GM12878 (cell line): Measurements from ENCODE around the gene CA10. TPM values are rescaled to one million over a fixed set of nuclear protein-coding genes. Genes with fewer than 3 reads are reported as not detected.

Experiments used
- ATAC-seq: fragments of 200-7000 bp; cut with Tn5 transposase; 3 replicates; pipeline ENCODE4 v1.9.1; 2020; ENCODE audit warnings: mild to moderate bottlenecking, moderate library complexity
- BruUV-seq: library from RNA; stranded (reverse); fragments of 400-500 nt; replicated peaks from 2 replicates; lab custom pipeline; 2021; lab: Mats Ljungman, UMichigan
- CTCF ChIA-PET: fragments of 300-600 bp; sonication (Branson Sonifier 250); formaldehyde crosslinking; extraction: SDS; loops from one replicate; lab custom pipeline; 2021; ENCODE audit warnings: inconsistent platforms; lab: Yijun Ruan, JAX
- POLR2A ChIA-PET: fragments of 350-600 bp; formaldehyde crosslinking; extraction: SDS; loops from one replicate; lab custom pipeline; 2021; ENCODE audit warnings: inconsistent platforms; lab: Charles Lee
- RAD21 ChIA-PET: fragments of 300-600 bp; sonication (Branson Sonifier 250); formaldehyde crosslinking; loops from one replicate; lab custom pipeline; 2023; ENCODE audit warnings: antibody characterized with exemption; ENCODE audit not compliant: unreplicated experiment; lab: Charles Lee
- SMC1A ChIA-PET: fragments of 300-600 bp; sonication (Branson Sonifier 250); formaldehyde crosslinking; loops from one replicate; lab custom pipeline; 2023; ENCODE audit not compliant: unreplicated experiment, uncharacterized antibody; lab: Charles Lee
- DNase-seq: peaks from one replicate; pipeline ENCODE4 v3.0.0-alpha.2; 2011; ENCODE audit warnings: low read depth, low spot score
- FAIRE-seq: peaks from 3 replicates; lab custom pipeline; 2011; peaks lifted over from hg19 to GRCh38; lab: Jason Lieb, UNC
- H2AFZ ChIP-seq: 2 replicates; pipeline ENCODE4 v1.6.0; 2011; ENCODE audit warnings: low read depth, low read length, control low read depth; ENCODE audit not compliant: control insufficient read depth
- H3K27ac ChIP-seq: 2 replicates; pipeline ENCODE4 v1.5.1; 2011; ENCODE audit warnings: control low read depth; ENCODE audit not compliant: control insufficient read depth, insufficient read depth
- H3K27me3 ChIP-seq, 2 experiments: replicated peaks in 1 of 2; 2 replicates each; pipeline versions ENCODE4 v1.6.0 to v1.6.1; 2011; ENCODE audit warnings: low read length in 1 of 2; ENCODE audit not compliant: control insufficient read depth in 2 of 2, insufficient read depth in 2 of 2
- H3K36me3 ChIP-seq, 2 experiments: 2 replicates each; pipeline ENCODE4 v1.5.1; 2011; ENCODE audit warnings: low read length in 1 of 2; ENCODE audit not compliant: control insufficient read depth in 2 of 2, insufficient read depth in 2 of 2
- H3K4me1 ChIP-seq: 2 replicates; pipeline ENCODE4 v1.6.1; 2011; ENCODE audit warnings: mild to moderate bottlenecking, low read length, moderate library complexity, mixed read lengths; ENCODE audit not compliant: control insufficient read depth, insufficient read depth
- H3K4me2 ChIP-seq: 2 replicates; pipeline ENCODE4 v1.6.0; 2011; ENCODE audit warnings: control low read depth; ENCODE audit not compliant: control insufficient read depth, insufficient read depth
- H3K4me3 ChIP-seq: fragments of 200-600 bp; sonication (generic); 2 replicates; pipeline ENCODE4 v1.5.1; 2016
- H3K79me2 ChIP-seq: 2 replicates; pipeline ENCODE4 v1.6.0; 2011; ENCODE audit warnings: low read length; ENCODE audit not compliant: control insufficient read depth, insufficient read depth
- H3K9ac ChIP-seq: 2 replicates; pipeline ENCODE4 v1.8.0; 2011; ENCODE audit warnings: low read length, control low read depth, mixed read lengths; ENCODE audit not compliant: control insufficient read depth, insufficient read depth
- H3K9me3 ChIP-seq: replicated peaks from 3 replicates; pipeline ENCODE4 v1.5.1; 2011; ENCODE audit warnings: mild to moderate bottlenecking, low read length; ENCODE audit not compliant: control insufficient read depth, insufficient read depth
- H4K20me1 ChIP-seq: 2 replicates; pipeline ENCODE4 v1.6.0; 2011; ENCODE audit not compliant: control insufficient read depth, insufficient read depth
- CEBPZ ChIP-seq: fragments of 150-350 bp; IDR thresholded peaks from 2 replicates; pipeline ENCODE4 v1.6.1; 2016; ENCODE audit warnings: low read depth, low read length
- RCOR1 ChIP-seq: conservative IDR thresholded peaks from 2 replicates; pipeline ENCODE4 v1.6.1; 2012; ENCODE audit warnings: low read depth, low read length, improper control_type of control experiment
- SUPT20H ChIP-seq: IDR thresholded peaks from 2 replicates; pipeline ENCODE4 v1.6.1; 2011; ENCODE audit warnings: low read depth, mild to moderate bottlenecking, low read length, moderate library complexity, borderline replicate concordance; ENCODE audit not compliant: control insufficient read depth
- ZBTB4 ChIP-seq: fragments of 450-650 bp; formaldehyde crosslinking; IDR thresholded peaks from 2 replicates; pipeline ENCODE4 v1.4.0; 2022; ENCODE audit warnings: mild to moderate bottlenecking, moderate library complexity
- ZSCAN29 ChIP-seq: fragments of 450-650 bp; IDR thresholded peaks from 2 replicates; pipeline ENCODE4 v1.6.1; 2017; ENCODE audit warnings: mild to moderate bottlenecking, moderate library complexity
- WGBS: methylation state at CpG from one replicate; pipeline ENCODE4 v1.1.6; 2016; ENCODE audit warnings: low lambda C conversion rate; ENCODE audit not compliant: insufficient replicate concordance, insufficient coverage; ENCODE audit errors: missing lambda C conversion rate; 5-methylcytosine and 5-hydroxymethylcytosine counted together
- in situ Hi-C: fragments of 300-500 bp; cut with MboI; formaldehyde crosslinking; loops from 9 replicates; pipeline ENCODE4 v1.14.3; 2018; ENCODE audit warnings: mixed read lengths
- intact Hi-C: fragments of 100-400 bp; cut with micrococcal nuclease; formaldehyde crosslinking; loops from one replicate; pipeline ENCODE4 v1.14.2; 2022; ENCODE audit not compliant: unreplicated experiment
- polyA plus RNA-seq, 11 experiments: library from polyadenylated mRNA; depleted of rRNA in 4 of 11; unstranded in 6 of 11; stranded (reverse) in 5 of 11; fragments of >200 nt; fragmentation: Nextera tagmentation in 4 of 11; fragmentation: Illumina TruSeq in 1 of 11; extraction: Ambion mirVana in 4 of 11; extraction: Trizol in 1 of 11; gene quantifications; 1 replicate in 1 of 11; 2 replicates in 10 of 11; pipeline versions ENCODE4 v1.2.1 to v1.2.3, GENCODE V29; 2011 to 2016; ENCODE audit warnings: inconsistent platforms in 2 of 11, missing spikeins in 2 of 11, low read depth in 1 of 11
- total RNA-seq, 4 experiments: library from RNA; depleted of rRNA in 3 of 4; stranded (reverse); fragments of >200 nt in 3 of 4; fragmentation: Illumina TruSeq in 1 of 4; extraction: Trizol in 1 of 4; gene quantifications; 2 replicates each; pipeline versions ENCODE4 v1.2.1 to v1.2.3, GENCODE V29; 2013 to 2021

Gene CA10
- total and polyA plus RNA-seq, 10 of the 15 experiments (the other 5 are each of a cell fraction or from before 2014, with no cell fraction given): not detected

- intact Hi-C loops (no loop called here), in situ Hi-C loops (no loop called here)
- DNase-seq (no peak), FAIRE-seq (no peak), ATAC-seq (no peak)
- Histone ChIP-seq H3K4me3 (no peak overlapping the region), H3K27me3 (no peaks in the 10 kb centered on the region), H3K27ac (no peak overlapping the region), H3K9me3 (no peaks in the 10 kb centered on the region), H4K20me1 (no peaks in the 10 kb centered on the region), H3K4me1 (no peaks in the 10 kb centered on the region), H3K9ac (no peak overlapping the region), H2AFZ (no peak overlapping the region), H3K4me2 (no peak overlapping the region), H3K79me2 (no peaks in the 10 kb centered on the region), H3K36me3 (no peaks in the 10 kb centered on the region)
- ChIA-PET CTCF (no interaction called here), RAD21 (no interaction called here), POLR2A (no interaction called here), SMC1A (no interaction called here)
- no TSS peak for BruUV-seq
- 6% methylated on average over 12 of the region's 12 CpGs for WGBS
- TF ChIP-seq CEBPZ (no peak), SUPT20H (no peak), ZSCAN29 (no peak), RCOR1 (no peak), ZBTB4 (CRISPR knock-in tag) (no peak)
- TF ChIP-seq, all 136 proteins: peak for 0
These were observed 483.8 kb downstream of the CA10 start for GRCh38 chr17:51674579-51675255.
